Endothelial cell of umbilical vein (primary cell): Measurements from ENCODE around the gene SPSB1. TPM values are rescaled to one million over a fixed set of nuclear protein-coding genes. Genes with fewer than 3 reads are reported as not detected.

Experiments used
- BruUV-seq: library from RNA; stranded (reverse); fragments of 400-500 nt; replicated peaks from 2 replicates; lab custom pipeline; 2021; lab: Mats Ljungman, UMichigan
- CTCF ChIA-PET: fragments of 300-600, 350-600 bp; sonication (Branson Sonifier 250); formaldehyde crosslinking; loops from one replicate; lab custom pipeline; 2021; ENCODE audit warnings: antibody characterized with exemption, inconsistent platforms; lab: Charles Lee
- POLR2A ChIA-PET: fragments of 300-600, 350-600 bp; sonication (Branson Sonifier 250); formaldehyde crosslinking; loops from one replicate; lab custom pipeline; 2021; ENCODE audit warnings: antibody characterized with exemption, inconsistent platforms; lab: Charles Lee
- DNase-seq: peaks from one replicate; pipeline ENCODE4 v3.0.0-alpha.2; 2011; ENCODE audit warnings: low read depth, low spot score
- FAIRE-seq: peaks from 2 replicates; lab custom pipeline; 2011; peaks lifted over from hg19 to GRCh38; lab: Jason Lieb, UNC
- H2AFZ ChIP-seq: 2 replicates; pipeline ENCODE4 v1.6.0; 2012; ENCODE audit warnings: low read depth, low read length, control low read depth, inconsistent platforms
- H3K27ac ChIP-seq: 2 replicates; pipeline ENCODE4 v1.5.1; 2011; ENCODE audit warnings: low read depth, mild to moderate bottlenecking, control low read depth, low read length, moderate library complexity; ENCODE audit not compliant: insufficient read depth
- H3K27me3 ChIP-seq, 2 experiments: 2 replicates each; pipeline versions ENCODE4 v1.6.0 to v1.6.1; 2011; ENCODE audit warnings: low read length in 2 of 2, mixed read lengths in 1 of 2; ENCODE audit not compliant: control insufficient read depth in 2 of 2, insufficient read depth in 2 of 2
- H3K36me3 ChIP-seq, 2 experiments: 2 replicates in 1 of 2; 3 replicates in 1 of 2; pipeline ENCODE4 v1.5.1; 2011; ENCODE audit warnings: low read length in 2 of 2, mild to moderate bottlenecking in 1 of 2, moderate library complexity in 1 of 2; ENCODE audit not compliant: control insufficient read depth in 2 of 2, insufficient read depth in 2 of 2; ENCODE audit errors: extremely low read depth in 1 of 2
- H3K4me1 ChIP-seq: 3 replicates; pipeline ENCODE4 v1.5.1; 2011; ENCODE audit warnings: mild to moderate bottlenecking, low read length; ENCODE audit not compliant: control insufficient read depth, insufficient read depth; ENCODE audit errors: extremely low read depth
- H3K4me2 ChIP-seq: 2 replicates; pipeline ENCODE4 v1.6.1; 2011; ENCODE audit warnings: low read length, control low read depth, mixed read lengths; ENCODE audit not compliant: insufficient read depth
- H3K4me3 ChIP-seq, 3 experiments: fragments of 200-600 bp in 1 of 3; sonication (generic), shearing (Covaris generic) in 1 of 3; replicated peaks in 1 of 3; 2 replicates each; pipeline ENCODE4 v1.5.1; 2011 to 2016; ENCODE audit warnings: control low read depth in 3 of 3, low read length in 3 of 3, mild to moderate bottlenecking in 2 of 3, inconsistent platforms in 1 of 3, low read depth in 1 of 3, moderate library complexity in 1 of 3; ENCODE audit not compliant: insufficient read depth in 1 of 3
- H3K79me2 ChIP-seq: 2 replicates; pipeline ENCODE4 v1.6.0; 2012; ENCODE audit warnings: low read length, inconsistent platforms; ENCODE audit not compliant: control insufficient read depth, insufficient read depth
- H3K9ac ChIP-seq: replicated peaks from 2 replicates; pipeline ENCODE3; 2011; ENCODE audit warnings: low read length, control low read depth; ENCODE audit not compliant: insufficient read depth; ENCODE audit errors: extremely low read depth
- H3K9me1 ChIP-seq: replicated peaks from 3 replicates; pipeline ENCODE4 v1.6.0; 2011; ENCODE audit warnings: mild to moderate bottlenecking, low read length; ENCODE audit not compliant: control insufficient read depth, insufficient read depth; ENCODE audit errors: extremely low read depth
- H3K9me3 ChIP-seq: replicated peaks from 2 replicates; pipeline ENCODE4 v1.5.1; 2012; ENCODE audit warnings: low read length, inconsistent platforms; ENCODE audit not compliant: control insufficient read depth, insufficient read depth
- H4K20me1 ChIP-seq: replicated peaks from 2 replicates; pipeline ENCODE3; 2011; ENCODE audit warnings: mild to moderate bottlenecking, low read length; ENCODE audit not compliant: control insufficient read depth, insufficient read depth; ENCODE audit errors: extremely low read depth
- CTCF ChIP-seq, 2 donors: IDR thresholded peaks; 1 replicate in 1 of 2; 2 replicates in 1 of 2; pipeline ENCODE4 v1.5.1; 2011; ENCODE audit warnings: low read length in 2 of 2, mild to moderate bottlenecking in 2 of 2, moderate library complexity in 2 of 2, control low read depth in 1 of 2, inconsistent platforms in 1 of 2, low read depth in 1 of 2; ENCODE audit not compliant: insufficient read depth in 1 of 2; ENCODE audit errors: extremely low read depth in 1 of 2
- EZH2 ChIP-seq: IDR thresholded peaks from 2 replicates; pipeline ENCODE4 v1.6.1; 2012; ENCODE audit warnings: borderline replicate concordance, low read depth, mild to moderate bottlenecking, moderate library complexity, low read length, inconsistent platforms; ENCODE audit not compliant: severe bottlenecking
- FOS ChIP-seq: IDR thresholded peaks from 2 replicates; pipeline ENCODE4 v1.6.1; 2011; ENCODE audit warnings: mild to moderate bottlenecking, low read length, moderate library complexity, borderline replicate concordance; ENCODE audit not compliant: insufficient read depth
- GATA2 ChIP-seq: IDR thresholded peaks from 2 replicates; pipeline ENCODE4 v1.7.0; 2011; ENCODE audit warnings: low read depth, mild to moderate bottlenecking, moderate library complexity, mixed read lengths, low read length; ENCODE audit not compliant: insufficient read length, insufficient read depth
- JUN ChIP-seq: IDR thresholded peaks from 2 replicates; pipeline ENCODE4 v1.6.1; 2011; ENCODE audit warnings: borderline replicate concordance, low read depth; ENCODE audit not compliant: insufficient read length, insufficient read depth
- MAX ChIP-seq: IDR thresholded peaks from 2 replicates; pipeline ENCODE4 v1.6.1; 2011; ENCODE audit not compliant: insufficient read depth, insufficient read length
- MYC ChIP-seq: IDR thresholded peaks from one replicate; pipeline ENCODE4 v1.6.1; 2011; ENCODE audit warnings: mild to moderate bottlenecking, low read depth, low read length
- POLR2A ChIP-seq: IDR thresholded peaks from 2 replicates; pipeline ENCODE4 v1.6.1; 2012; ENCODE audit warnings: low read depth, mild to moderate bottlenecking, control low read depth, low read length
- POLR2AphosphoS5 ChIP-seq: IDR thresholded peaks from 2 replicates; pipeline ENCODE4 v1.6.1; 2012; ENCODE audit warnings: low read depth, mild to moderate bottlenecking, control low read depth, low read length, moderate library complexity; ENCODE audit not compliant: insufficient read depth
- dilution Hi-C: fragments of 300-500 bp; cut with MboI; formaldehyde crosslinking; loops from one replicate; pipeline ENCODE4 v1.15.0; 2019; ENCODE audit warnings: low sequenced_read_pairs; ENCODE audit not compliant: extremely low pct_ligation_motif_present
- intact Hi-C: fragments of 100-400 bp; cut with micrococcal nuclease; formaldehyde crosslinking; loops from one replicate; pipeline ENCODE4 v1.10.0; 2022
- polyA plus RNA-seq, 4 experiments: library from polyadenylated mRNA; depleted of rRNA in 3 of 4; stranded (reverse) in 3 of 4; unstranded in 1 of 4; fragments of >200 nt; gene quantifications; 2 replicates each; pipeline versions ENCODE4 v1.2.1 to v1.2.3, GENCODE V29; 2011 to 2012; ENCODE audit warnings: missing spikeins in 1 of 4
- total RNA-seq: library from RNA; stranded (reverse); gene quantifications from 2 replicates; pipeline ENCODE4 v1.2.3, GENCODE V29; 2021

SPSB1 gene
- total and polyA plus RNA-seq, 2 donors (not counting 3 experiments of a cell fraction or from before 2014, with no cell fraction given), result 41.9 to 61.2 TPM

- H3K9ac ChIP-seq, result no peak overlapping the region
- H3K4me3 ChIP-seq, result no peak overlapping the region
- peak overlapping the region; percentile 68 for H3K27ac ChIP-seq
- H3K79me2 ChIP-seq, result peaks cover 89% of the 10 kb centered on the region
- POLR2A ChIA-PET, result no interaction called here
- no peaks in the 10 kb centered on the region for H4K20me1 ChIP-seq
- peak; percentile 69 for FAIRE-seq
- DNase-seq, result peak; percentile 57
- H3K4me2 ChIP-seq, result no peak overlapping the region
- dilution Hi-C loops (no loop called here), intact Hi-C loops (loop anchor here (2.0 to 5.0 kb wide), 2 partner anchors 46 to 62 kb away; partner anchors contain the start of gene SPSB1)
- H2AFZ ChIP-seq, result no peak overlapping the region
- no peaks in the 10 kb centered on the region for H3K9me3 ChIP-seq
- peaks cover 23% of the 10 kb centered on the region for H3K4me1 ChIP-seq
- H3K27me3 ChIP-seq, result no peaks in the 10 kb centered on the region
- H3K36me3 ChIP-seq, result peaks cover 2% of the 10 kb centered on the region in 2 experiments
- no peaks in the 10 kb centered on the region for H3K9me1 ChIP-seq
- CTCF ChIA-PET, result interaction anchor here (0.6 to 1.3 kb wide), 3 partner anchors 21 to 152 kb away, joined by 3 read pairs; no protein-coding TSS in a partner anchor
- BruUV-seq, result no TSS peak
- TF ChIP-seq MAX, result no peak
- TF ChIP-seq GATA2, result no peak
- TF ChIP-seq JUN, result no peak
- no peak for TF ChIP-seq CTCF (IDR thresholded peaks at IDR 0.05; ENCODE audit: extremely low read depth in 1 of 2, insufficient read depth in 1 of 2, low read depth in 1 of 2, low read length in 2 of 2)
- TF ChIP-seq POLR2A, result no peak
- TF ChIP-seq FOS, result no peak
- TF ChIP-seq EZH2, result no peak
- no peak for TF ChIP-seq POLR2AphosphoS5
- no peak for TF ChIP-seq MYC
Measured at GRCh38 chr1:9338397-9339246, 45.9 kb downstream of the SPSB1 start.
